ENCODE measurements around the gene ARSG.
"Not testable (repeated sequence)": the region's sequence is repeated elsewhere in the genome, so short reads cannot be mapped to it uniquely, and the experiment has no call there.

GRCh38 chr17:68376178-68376577 lies 84.9 kb downstream of the ARSG start:
- not testable (repeated sequence) for TF ChIP-seq CTCF (optimal IDR thresholded peaks at IDR 0.05 in 1 of 3, IDR thresholded peaks at IDR 0.05 in 1 of 3, conservative IDR thresholded peaks at IDR 0.05 in 1 of 3; ENCODE audit: extremely low read depth in 1 of 3, insufficient read depth in 2 of 3, low read length in 3 of 3); EZH2 (IDR thresholded peaks at IDR 0.05; ENCODE audit: low read length)
